Measurements from ENCODE around the gene SBF2. TPM values are rescaled to one million over a fixed set of nuclear protein-coding genes. Genes with fewer than 3 reads are reported as not detected.

Gene SBF2
- polyA plus RNA-seq, 1 experiment: 44.4 TPM

- ChIA-PET POLR2A (interaction anchor here (0.6 kb wide), 1 partner anchor 477 kb away, joined by 4 read pairs; the partner anchor contains the start of gene ADM), CTCF (interaction anchor here (0.6 to 1.6 kb wide), 4 partner anchors 43 to 145 kb away, joined by 3 to 5 read pairs (median 4); no protein-coding TSS in a partner anchor)
- Histone ChIP-seq H3K4me3 (ENCODE audit: low read depth, low read length) (no peak overlapping the region), H3K27me3 (ENCODE audit: control insufficient read depth, insufficient read depth, low read length) (no peaks in the 10 kb centered on the region), H3K27ac (ENCODE audit: low read depth, low read length) (no peak overlapping the region), H3K9me3 (ENCODE audit: control insufficient read depth, insufficient read depth, low read length) (no peaks in the 10 kb centered on the region)
- TF ChIP-seq CTCF (IDR thresholded peaks at IDR 0.05; ENCODE audit: low read depth, low read length): no peak
- no peak for DNase-seq (ENCODE audit: low read depth, low spot score)
Observed at GRCh38 chr11:9827708-9828107, 466.3 kb downstream of the SBF2 start.

DNA sequence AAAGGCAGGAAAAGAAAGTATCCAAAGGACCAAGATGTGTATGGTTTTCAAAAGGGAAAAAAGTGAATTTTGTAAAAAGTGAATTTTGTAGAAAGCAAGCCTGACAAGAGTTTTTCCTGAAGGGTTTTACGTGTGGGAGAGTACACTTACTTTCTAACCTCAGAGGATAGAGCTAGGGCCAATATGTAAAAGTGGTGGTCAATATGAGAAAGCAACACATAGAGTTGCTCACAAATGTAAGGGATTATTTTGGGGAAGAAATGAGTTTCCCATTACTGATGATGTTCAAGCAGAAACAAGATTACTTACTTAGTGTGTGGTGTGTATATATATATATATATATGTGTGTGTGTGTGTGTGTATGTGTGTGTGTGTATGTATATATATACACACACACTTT lies 467.6 kb downstream of the SBF2 start:
- Histone ChIP-seq H3K27me3 (ENCODE audit: control insufficient read depth, insufficient read depth, low read length) (no peaks in the 10 kb centered on the region), H3K27ac (ENCODE audit: low read depth, low read length) (no peak overlapping the region), H3K4me3 (ENCODE audit: low read depth, low read length) (no peak overlapping the region), H3K9me3 (ENCODE audit: control insufficient read depth, insufficient read depth, low read length) (no peaks in the 10 kb centered on the region)
- DNase-seq (ENCODE audit: low read depth, low spot score): no peak
- CTCF ChIA-PET: no interaction called here
- no peak for TF ChIP-seq CTCF (IDR thresholded peaks at IDR 0.05; ENCODE audit: low read depth, low read length)
- POLR2A ChIA-PET: interaction anchor here (0.7 kb wide), 1 partner anchor 68 kb away, joined by 3 read pairs; no protein-coding TSS in a partner anchor

GRCh38 chr11:9825895-9826294 lies 468.1 kb downstream of the SBF2 start:
- no peak overlapping the region for H3K4me3 ChIP-seq (ENCODE audit: low read depth, low read length)
- no peak for DNase-seq (ENCODE audit: low read depth, low spot score)
- H3K27me3 ChIP-seq (ENCODE audit: control insufficient read depth, insufficient read depth, low read length): no peaks in the 10 kb centered on the region
- H3K27ac ChIP-seq (ENCODE audit: low read depth, low read length): no peak overlapping the region
- no peak for TF ChIP-seq CTCF (IDR thresholded peaks at IDR 0.05; ENCODE audit: low read depth, low read length)
- POLR2A ChIA-PET: interaction anchor here (0.7 kb wide), 1 partner anchor 67 kb away, joined by 3 read pairs; no protein-coding TSS in a partner anchor
- no peaks in the 10 kb centered on the region for H3K9me3 ChIP-seq (ENCODE audit: control insufficient read depth, insufficient read depth, low read length)
- CTCF ChIA-PET: interaction anchor here (0.6 kb wide), 1 partner anchor 34 kb away, joined by 3 read pairs; no protein-coding TSS in a partner anchor

GRCh38 chr11:9825315-9825714 lies 468.7 kb downstream of the SBF2 start:
- Histone ChIP-seq H3K27me3 (ENCODE audit: control insufficient read depth, insufficient read depth, low read length) (no peaks in the 10 kb centered on the region), H3K9me3 (ENCODE audit: control insufficient read depth, insufficient read depth, low read length) (no peaks in the 10 kb centered on the region), H3K4me3 (ENCODE audit: low read depth, low read length) (no peak overlapping the region), H3K27ac (ENCODE audit: low read depth, low read length) (no peak overlapping the region)
- CTCF ChIA-PET: interaction anchor here (0.6 kb wide), 1 partner anchor 34 kb away, joined by 3 read pairs; no protein-coding TSS in a partner anchor
- DNase-seq (ENCODE audit: low read depth, low spot score): no peak
- no peak for TF ChIP-seq CTCF (IDR thresholded peaks at IDR 0.05; ENCODE audit: low read depth, low read length)
- POLR2A ChIA-PET: no interaction called here

- no peak for TF ChIP-seq CTCF (IDR thresholded peaks at IDR 0.05; ENCODE audit: low read depth, low read length)
- H3K9me3 ChIP-seq (ENCODE audit: control insufficient read depth, insufficient read depth, low read length): no peaks in the 10 kb centered on the region
- H3K4me3 ChIP-seq (ENCODE audit: low read depth, low read length): no peak overlapping the region
- POLR2A ChIA-PET: interaction anchor here (0.7 kb wide), 1 partner anchor 9 kb away, joined by 3 read pairs; no protein-coding TSS in a partner anchor
- DNase-seq (ENCODE audit: low read depth, low spot score): no peak
- no peak overlapping the region for H3K27ac ChIP-seq (ENCODE audit: low read depth, low read length)
- H3K27me3 ChIP-seq (ENCODE audit: control insufficient read depth, insufficient read depth, low read length): no peaks in the 10 kb centered on the region
- CTCF ChIA-PET: no interaction called here
Observed at GRCh38 chr11:9823887-9824385, 470.1 kb downstream of the SBF2 start.

Measured in AG04450 (cell line).